ENCODE measurements around the gene RTP4.

GRCh38 chr3:187322291-187322690 lies 45.9 kb upstream of the RTP4 start:
- TF ChIP-seq CTCF (IDR thresholded peaks at IDR 0.05; ENCODE audit: low read length) (no peak), EZH2 (optimal IDR thresholded peaks at IDR 0.05; ENCODE audit: low read depth, low read length) (no peak), EZH2phosphoT487 (IDR thresholded peaks at IDR 0.05; ENCODE audit: low read length) (no peak)
